ENCODE results near the gene FASTK.
A peak's percentile ranks its signal among the peaks of the same experiment; 100 is the strongest.

FASTK gene

GRCh38 chr7:151063212-151063561 lies 17.4 kb downstream of the FASTK start:
- DNase-seq = no peak

- DNase-seq = no peak
These were observed 18.0 kb downstream of the FASTK start for GRCh38 chr7:151062399-151063211.

- no peak for DNase-seq
These were observed 18.6 kb downstream of the FASTK start for GRCh38 chr7:151062111-151062398.

- DNase-seq = no peak
These were observed 19.1 kb downstream of the FASTK start for GRCh38 chr7:151061213-151062110.

- DNase-seq = no peak
These were observed 20.0 kb downstream of the FASTK start for GRCh38 chr7:151060416-151061212.

GRCh38 chr7:151060113-151060415 lies 20.5 kb downstream of the FASTK start:
- no peak for DNase-seq

- DNase-seq = peak; percentile 55
These were observed 21.1 kb downstream of the FASTK start, which contains the start of gene SLC4A2 for GRCh38 chr7:151059367-151060112. SLC4A2 (plus strand) TSS chr7:151059589; CDS start chr7:151061988, 2,399 bp downstream.

- DNase-seq = no peak
These were observed 21.7 kb downstream of the FASTK start for GRCh38 chr7:151058781-151059366.

GRCh38 chr7:151057989-151058780 lies 22.4 kb downstream of the FASTK start:
- peak; percentile 95 for DNase-seq

- no peak for DNase-seq
These were observed 23.1 kb downstream of the FASTK start, which contains the start of gene CDK5 for GRCh38 chr7:151057506-151057988. CDK5 (minus strand) TSS chr7:151057897; CDS start chr7:151057848, 49 bp downstream.

GRCh38 chr7:151056666-151057505 lies 23.7 kb downstream of the FASTK start:
- DNase-seq = no peak

- no peak for DNase-seq
These were observed 24.3 kb downstream of the FASTK start for GRCh38 chr7:151056283-151056665.

GRCh38 chr7:151053751-151054150 lies 26.9 kb downstream of the FASTK start:
- DNase-seq = no peak

- DNase-seq = no peak
These were observed 27.5 kb downstream of the FASTK start for GRCh38 chr7:151053096-151053495.

GRCh38 chr7:151051108-151051507 lies 29.5 kb downstream of the FASTK start:
- peak; percentile 42 for DNase-seq

GRCh38 chr7:151048911-151049463 lies 31.6 kb downstream of the FASTK start:
- no peak for DNase-seq

GRCh38 chr7:151047976-151048815 lies 32.4 kb downstream of the FASTK start, which contains the start of gene ASIC3:
ASIC3 (plus strand) TSS chr7:151048531; CDS start chr7:151048886, 355 bp downstream.
- no peak for DNase-seq

Data from effector CD8-positive, alpha-beta T cell (primary cell).